Dermis microvascular lymphatic vessel endothelial cell (primary cell): ENCODE data around the gene MAMDC4. TPM values are rescaled to one million over a fixed set of nuclear protein-coding genes. Genes with fewer than 3 reads are reported as not detected.
"Not testable (repeated sequence)": the region's sequence is repeated elsewhere in the genome, so short reads cannot be mapped to it uniquely, and the experiment has no call there.

Experiments used
- DNase-seq, 2 donors: peaks; one replicate each; pipeline versions ENCODE4 v3.0.0 to v3.0.0-alpha.2; 2010; ENCODE audit warnings: low read depth in 2 of 2
- total RNA-seq: library from RNA; depleted of rRNA; stranded (reverse); fragments of >200 nt; gene quantifications from 2 replicates; pipeline ENCODE4 v1.2.1, GENCODE V29; 2014

Gene MAMDC4
- total RNA-seq, 1 donor from 2014 or later, result 0.64 TPM

- DNase-seq, result no peak
Observed at GRCh38 chr9:136838314-136839228, 13.6 kb upstream of the MAMDC4 start.

GRCh38 chr9:136839229-136840139 is 12.7 kb upstream of the MAMDC4 start:
- DNase-seq, result no peak

- no peak for DNase-seq
Observed at GRCh38 chr9:136840140-136840876, 11.8 kb upstream of the MAMDC4 start.

GRCh38 chr9:136840877-136841645 is 11.1 kb upstream of the MAMDC4 start:
- DNase-seq, result peak in 1 of 2 donors; percentile 19

- DNase-seq, result not testable (repeated sequence)
Observed at GRCh38 chr9:136841646-136842379, 10.3 kb upstream of the MAMDC4 start.

- peak; percentile 46 to 75 for DNase-seq
Observed at GRCh38 chr9:136842380-136842948, 9.7 kb upstream of the MAMDC4 start, which contains the start of gene AJM1. Gene AJM1 (plus strand): TSS chr9:136842478. CDS start chr9:136844415, 1,937 bp downstream.

GRCh38 chr9:136843159-136843800 is 8.9 kb upstream of the MAMDC4 start:
- not testable (repeated sequence) for DNase-seq

- DNase-seq, result peak in 1 of 2 donors; percentile 23
Observed at GRCh38 chr9:136843801-136844740, 8.1 kb upstream of the MAMDC4 start.

- DNase-seq, result no peak
Observed at GRCh38 chr9:136844761-136845464, 7.2 kb upstream of the MAMDC4 start.

- DNase-seq, result no peak
Observed at GRCh38 chr9:136845465-136846260, 6.5 kb upstream of the MAMDC4 start.

- DNase-seq, result peak in 1 of 2 donors; percentile 11
Observed at GRCh38 chr9:136846376-136847087, 5.6 kb upstream of the MAMDC4 start.

GRCh38 chr9:136847088-136847825 is 4.9 kb upstream of the MAMDC4 start:
- DNase-seq, result peak; percentile 23 to 82

GRCh38 chr9:136847826-136848392 is 4.2 kb upstream of the MAMDC4 start:
- peak; percentile 61 to 87 for DNase-seq

GRCh38 chr9:136848393-136849037 is 3.6 kb upstream of the MAMDC4 start:
- DNase-seq, result no peak
